ENCODE measurements around the gene NRXN3. TPM values are rescaled to one million over a fixed set of nuclear protein-coding genes. Genes with fewer than 3 reads are reported as not detected.

Gene NRXN3
- total RNA-seq, 2 experiments from 2014 or later = not detected

- CTCF ChIA-PET (ENCODE audit: unreplicated experiment) = no interaction called here
- H3K36me3 ChIP-seq (ENCODE audit: insufficient read depth, low read length) = no peaks in the 10 kb centered on the region
- no TSS peak for BruUV-seq (replicated peaks)
- DNase-seq (ENCODE audit: low spot score) = no peak
- no peaks in the 10 kb centered on the region for H3K4me1 ChIP-seq (ENCODE audit: insufficient read depth, low read length, poor library complexity, severe bottlenecking)
- POLR2A ChIA-PET = no interaction called here
- H3K9me3 ChIP-seq (ENCODE audit: low read length) = no peaks in the 10 kb centered on the region
- no peak overlapping the region for H3K4me3 ChIP-seq (ENCODE audit: low read depth, low read length, poor library complexity, severe bottlenecking)
- H3K9me2 ChIP-seq (ENCODE audit: insufficient read depth, low read length) = no peaks in the 10 kb centered on the region
- intact Hi-C loops (cut with micrococcal nuclease; ENCODE audit: unreplicated experiment) = no loop called here
- H3K4me2 ChIP-seq (ENCODE audit: low read length) = no peak overlapping the region
- H2AFZ ChIP-seq (ENCODE audit: low read length) = no peak overlapping the region
- H4K20me1 ChIP-seq (ENCODE audit: insufficient read depth, low read length) = no peaks in the 10 kb centered on the region
- H3K79me2 ChIP-seq (ENCODE audit: insufficient read depth, low read depth, low read length) = no peaks in the 10 kb centered on the region
- no peak for TF ChIP-seq CTCF (conservative IDR thresholded peaks at IDR 0.05; ENCODE audit: low read length)
- no peak for TF ChIP-seq EZH2phosphoT487 (IDR thresholded peaks at IDR 0.05; ENCODE audit: borderline replicate concordance, low read depth, low read length)
- no peak overlapping the region for H3K27ac ChIP-seq (ENCODE audit: low read depth, low read length, poor library complexity, severe bottlenecking)
Observed at GRCh38 chr14:79325557-79325956, 1155.4 kb downstream of the NRXN3 start.

GRCh38 chr14:79328863-79329262 lies 1158.7 kb downstream of the NRXN3 start:
- Histone ChIP-seq H3K27ac (ENCODE audit: low read depth, low read length, poor library complexity, severe bottlenecking) (no peak overlapping the region), H3K36me3 (ENCODE audit: insufficient read depth, low read length) (no peaks in the 10 kb centered on the region), H3K4me2 (ENCODE audit: low read length) (no peak overlapping the region), H3K9me2 (ENCODE audit: insufficient read depth, low read length) (no peaks in the 10 kb centered on the region), H3K79me2 (ENCODE audit: insufficient read depth, low read depth, low read length) (no peaks in the 10 kb centered on the region), H3K4me3 (ENCODE audit: low read depth, low read length, poor library complexity, severe bottlenecking) (no peak overlapping the region), H3K9me3 (ENCODE audit: low read length) (no peaks in the 10 kb centered on the region), H4K20me1 (ENCODE audit: insufficient read depth, low read length) (no peaks in the 10 kb centered on the region), H2AFZ (ENCODE audit: low read length) (no peak overlapping the region), H3K4me1 (ENCODE audit: insufficient read depth, low read length, poor library complexity, severe bottlenecking) (no peaks in the 10 kb centered on the region)
- no TSS peak for BruUV-seq (replicated peaks)
- TF ChIP-seq CTCF (conservative IDR thresholded peaks at IDR 0.05; ENCODE audit: low read length) = no peak
- no peak for TF ChIP-seq EZH2phosphoT487 (IDR thresholded peaks at IDR 0.05; ENCODE audit: borderline replicate concordance, low read depth, low read length)
- no peak for DNase-seq (ENCODE audit: low spot score)
- ChIA-PET POLR2A (no interaction called here), CTCF (ENCODE audit: unreplicated experiment) (no interaction called here)
- intact Hi-C loops (cut with micrococcal nuclease; ENCODE audit: unreplicated experiment) = no loop called here

GRCh38 chr14:79331830-79332229 lies 1161.7 kb downstream of the NRXN3 start:
- Histone ChIP-seq H3K4me2 (ENCODE audit: low read length) (no peak overlapping the region), H3K27ac (ENCODE audit: low read depth, low read length, poor library complexity, severe bottlenecking) (no peak overlapping the region), H4K20me1 (ENCODE audit: insufficient read depth, low read length) (no peaks in the 10 kb centered on the region), H3K9me3 (ENCODE audit: low read length) (no peaks in the 10 kb centered on the region), H3K36me3 (ENCODE audit: insufficient read depth, low read length) (no peaks in the 10 kb centered on the region), H3K9me2 (ENCODE audit: insufficient read depth, low read length) (no peaks in the 10 kb centered on the region), H3K4me1 (ENCODE audit: insufficient read depth, low read length, poor library complexity, severe bottlenecking) (no peaks in the 10 kb centered on the region), H3K79me2 (ENCODE audit: insufficient read depth, low read depth, low read length) (no peaks in the 10 kb centered on the region), H3K4me3 (ENCODE audit: low read depth, low read length, poor library complexity, severe bottlenecking) (no peak overlapping the region), H2AFZ (ENCODE audit: low read length) (no peak overlapping the region)
- no peak for DNase-seq (ENCODE audit: low spot score)
- no peak for TF ChIP-seq EZH2phosphoT487 (IDR thresholded peaks at IDR 0.05; ENCODE audit: borderline replicate concordance, low read depth, low read length)
- TF ChIP-seq CTCF (conservative IDR thresholded peaks at IDR 0.05; ENCODE audit: low read length) = no peak
- POLR2A ChIA-PET = no interaction called here
- CTCF ChIA-PET (ENCODE audit: unreplicated experiment) = no interaction called here
- no TSS peak for BruUV-seq (replicated peaks)
- intact Hi-C loops (cut with micrococcal nuclease; ENCODE audit: unreplicated experiment) = no loop called here
